NCI-H146 treated with DMSO at 0.1 percent for 48 hours (cell line): ENCODE data around the gene CHIT1.

Source experiments
- DNase-seq: peaks from one replicate; lab custom pipeline; 2025; ENCODE audit not compliant: unreplicated experiment; lab: John Stamatoyannopoulos, UW

The CHIT1 gene

DNA sequence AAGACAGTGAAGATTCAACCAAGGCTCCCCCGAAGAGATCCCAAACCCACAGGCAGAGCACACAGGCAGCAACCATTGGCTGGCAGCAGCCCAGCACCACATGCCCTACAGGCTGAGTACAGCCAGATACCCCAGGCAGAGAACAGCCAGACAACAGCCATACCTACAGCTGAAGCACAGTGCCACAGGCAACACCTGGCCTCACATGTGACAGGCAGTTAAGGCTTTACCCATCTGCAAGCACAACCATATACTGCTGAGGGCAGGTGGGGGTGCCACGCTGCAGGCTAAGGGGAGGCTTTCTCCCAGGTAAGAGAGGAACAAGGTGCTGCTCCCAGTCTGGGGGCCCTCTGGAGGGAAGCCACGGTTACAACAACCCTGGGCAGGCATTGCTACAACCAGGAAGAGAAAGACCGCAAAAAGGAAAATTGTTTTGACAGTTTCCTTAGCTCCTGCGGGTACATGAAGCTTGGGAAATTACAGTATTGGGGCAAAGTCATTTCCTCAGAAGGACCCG lies 12.3 kb downstream of the CHIT1 start:
- no peak for DNase-seq

GRCh38 chr1:203216274-203217138 lies 13.0 kb downstream of the CHIT1 start:
- peak; percentile 50 for DNase-seq

DNA sequence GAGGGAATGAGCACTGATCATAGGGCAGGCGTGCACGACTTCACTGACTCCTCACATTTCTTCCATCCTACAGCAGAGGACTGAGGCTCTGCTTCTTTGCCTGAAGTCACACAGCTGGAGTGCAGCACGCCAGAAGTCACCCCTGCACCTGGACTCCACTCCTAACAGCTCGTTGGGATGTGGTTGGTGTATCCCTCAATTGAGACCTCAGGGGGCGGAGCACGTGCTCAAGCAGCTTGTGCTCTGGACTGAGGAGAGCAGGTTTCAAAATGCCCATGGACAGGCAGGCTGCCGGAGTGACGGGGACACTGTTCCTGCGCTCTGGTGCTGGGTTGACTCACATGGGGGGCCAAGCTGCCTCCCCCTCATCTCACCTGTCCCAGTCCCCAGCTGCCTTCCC lies 13.9 kb downstream of the CHIT1 start:
- no peak for DNase-seq

DNA sequence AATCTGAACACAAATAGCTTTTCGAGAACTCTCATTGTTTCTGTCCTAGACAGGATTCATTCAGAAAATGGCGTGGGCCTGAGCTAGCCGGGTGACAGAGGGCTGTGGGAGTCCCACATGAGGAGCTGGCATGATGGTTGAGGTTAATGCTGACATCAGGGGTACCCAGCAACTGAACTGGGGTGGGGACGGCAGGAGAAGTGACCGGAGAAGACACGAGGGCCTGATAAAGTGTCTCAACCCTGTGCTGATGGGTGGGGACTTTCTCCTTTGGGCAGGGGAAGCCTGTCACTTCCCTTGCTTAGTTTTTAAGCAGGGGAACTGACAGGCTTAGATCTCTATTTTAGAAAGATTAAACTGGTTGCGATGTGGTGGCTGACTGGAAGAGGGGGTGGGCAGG lies 14.6 kb downstream of the CHIT1 start:
- no peak for DNase-seq

GRCh38 chr1:203213126-203213525 lies 16.3 kb downstream of the CHIT1 start:
- DNase-seq = no peak

- DNase-seq = no peak
Measured at GRCh38 chr1:203211812-203212211, 17.7 kb downstream of the CHIT1 start.

DNA sequence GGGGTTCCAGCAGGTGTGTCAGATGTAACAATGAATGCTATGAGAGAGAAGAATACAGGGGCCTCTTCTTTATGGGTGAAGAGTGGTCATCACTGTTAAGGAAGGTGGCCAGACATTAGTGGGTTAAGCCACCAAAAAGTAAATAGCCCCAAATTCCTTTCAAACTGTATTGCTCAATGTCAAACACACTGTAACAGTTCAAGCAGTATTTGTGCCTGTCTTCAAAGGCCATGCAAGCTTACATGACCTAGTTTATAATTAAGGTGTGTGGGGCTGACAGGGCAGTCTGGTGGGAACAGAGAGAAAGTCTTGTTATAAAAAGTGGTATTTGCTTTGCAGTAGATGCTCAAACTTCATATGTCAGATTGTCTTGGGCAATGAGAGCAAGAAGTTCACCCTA lies 18.5 kb downstream of the CHIT1 start:
- no peak for DNase-seq

- no peak for DNase-seq
Measured at GRCh38 chr1:203210350-203210749, 19.1 kb downstream of the CHIT1 start.

- no peak for DNase-seq
Measured at GRCh38 chr1:203208181-203208580, 21.3 kb downstream of the CHIT1 start.

- DNase-seq = no peak
Measured at GRCh38 chr1:203207751-203208150, 21.7 kb downstream of the CHIT1 start.

- DNase-seq = no peak
Measured at GRCh38 chr1:203206129-203206687, 23.3 kb downstream of the CHIT1 start.

DNA sequence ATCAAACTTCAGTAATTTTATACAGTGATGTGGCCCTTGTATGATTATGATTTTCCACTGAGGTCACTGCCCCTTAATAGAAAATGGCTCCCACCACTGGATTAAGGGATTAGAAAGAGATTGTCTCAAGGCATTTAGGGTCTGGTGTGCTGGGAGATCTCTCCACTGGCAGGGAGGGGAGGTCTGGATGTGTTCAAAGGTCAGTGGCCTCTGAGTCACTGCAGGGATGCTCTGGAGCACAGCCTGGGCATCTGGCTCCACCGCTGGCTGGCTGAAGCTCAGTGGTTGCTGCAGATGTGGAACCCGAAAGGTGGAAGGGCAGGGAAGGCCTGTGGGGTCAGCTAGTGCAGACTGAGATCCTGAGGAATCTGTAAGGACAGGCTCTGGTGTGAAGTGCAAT lies 24.7 kb downstream of the CHIT1 start:
- no peak for DNase-seq

DNA sequence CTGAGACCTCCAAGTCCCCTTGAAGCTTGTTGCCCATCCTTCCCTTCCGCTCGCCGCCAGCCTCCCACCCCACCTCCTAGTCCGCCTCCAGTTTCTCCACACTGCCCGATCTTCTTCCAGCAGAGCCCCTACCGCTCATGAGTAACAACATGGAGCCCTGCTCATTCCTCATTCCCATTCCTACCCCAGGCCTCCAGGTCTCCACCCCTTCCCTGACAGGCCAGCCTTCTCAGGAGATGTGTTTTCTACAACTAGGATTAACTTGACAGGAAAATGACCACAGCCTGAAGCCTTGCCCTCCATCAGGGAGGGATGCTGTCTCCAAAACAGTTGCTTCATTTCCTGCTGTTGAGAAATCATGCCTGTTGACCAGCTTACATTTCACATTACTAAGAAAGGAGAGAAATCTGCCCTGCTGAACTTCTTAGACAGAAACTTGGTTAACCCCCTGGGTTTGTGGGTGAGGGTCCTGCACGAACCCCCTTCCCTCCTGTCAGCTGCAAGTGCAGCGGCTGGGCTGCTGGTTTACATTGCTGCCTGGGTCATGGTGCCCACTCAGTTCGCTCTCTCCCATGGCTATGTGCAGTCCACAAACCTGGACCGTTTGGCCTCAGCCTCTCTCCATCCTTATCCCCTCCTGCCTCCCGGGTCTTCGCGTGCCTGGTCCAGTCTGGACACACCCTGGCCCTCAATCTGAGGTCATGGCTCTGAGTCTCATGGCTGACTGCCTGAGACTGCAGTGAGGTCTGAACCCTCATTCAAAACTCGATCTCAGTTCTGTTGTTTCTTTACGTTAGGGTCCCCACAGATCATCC lies 26.8 kb downstream of the CHIT1 start:
- no peak for DNase-seq

GRCh38 chr1:203201516-203202205 lies 27.8 kb downstream of the CHIT1 start:
- no peak for DNase-seq

GRCh38 chr1:203200916-203201315 lies 28.6 kb downstream of the CHIT1 start:
- DNase-seq = no peak

DNA sequence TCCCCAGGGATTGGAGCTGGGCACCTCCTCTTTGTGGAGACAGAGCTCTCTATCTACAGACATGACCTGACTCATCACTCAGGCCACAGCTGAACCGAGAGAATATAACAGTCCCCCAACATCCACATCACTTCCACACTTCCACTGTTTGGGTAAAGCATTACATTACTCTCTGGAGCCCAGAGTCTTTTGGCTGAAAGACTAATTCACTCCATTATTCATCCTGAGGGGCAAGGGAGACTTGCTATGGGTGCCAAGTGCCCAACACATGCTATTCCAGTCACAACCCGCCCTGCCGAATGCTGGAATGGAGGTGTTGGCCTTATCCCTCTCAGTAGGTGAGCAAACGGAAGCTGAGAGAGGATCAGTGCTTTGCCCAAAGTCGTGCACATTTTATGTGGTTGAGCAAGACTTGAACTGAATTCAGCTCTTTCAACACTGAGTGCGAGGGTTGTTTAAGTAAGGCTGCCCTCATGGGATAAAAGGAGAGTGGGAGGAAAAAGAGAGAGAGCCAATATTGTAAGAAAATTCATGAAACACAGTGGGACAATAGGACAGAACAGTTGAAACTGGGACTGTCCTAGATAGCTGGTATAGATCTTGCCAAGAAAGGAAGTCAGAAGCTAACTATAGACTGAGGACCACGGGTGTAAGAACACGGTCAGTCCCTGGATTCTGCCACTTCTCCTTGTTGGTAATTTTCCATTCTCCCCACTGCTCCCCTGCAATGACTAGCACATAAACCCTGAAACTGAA lies 29.5 kb downstream of the CHIT1 start:
- DNase-seq = no peak

DNA sequence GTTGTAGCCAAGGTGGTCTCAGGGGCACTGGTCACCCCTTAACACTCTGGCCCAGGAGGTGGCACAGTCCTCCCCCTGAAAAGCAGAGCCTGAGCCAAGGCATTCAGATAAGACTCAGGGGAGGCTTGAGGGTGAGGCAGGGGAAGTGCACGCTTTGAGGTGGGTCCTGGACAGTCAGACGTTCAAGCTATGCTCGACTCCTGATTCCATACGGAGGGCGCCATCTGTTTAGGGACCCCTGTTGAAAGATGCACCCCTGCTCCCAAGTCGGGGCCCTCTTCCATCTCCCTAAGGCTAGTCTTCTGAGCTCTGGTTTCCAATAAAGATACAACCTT lies 30.0 kb downstream of the CHIT1 start:
- DNase-seq = no peak

DNA sequence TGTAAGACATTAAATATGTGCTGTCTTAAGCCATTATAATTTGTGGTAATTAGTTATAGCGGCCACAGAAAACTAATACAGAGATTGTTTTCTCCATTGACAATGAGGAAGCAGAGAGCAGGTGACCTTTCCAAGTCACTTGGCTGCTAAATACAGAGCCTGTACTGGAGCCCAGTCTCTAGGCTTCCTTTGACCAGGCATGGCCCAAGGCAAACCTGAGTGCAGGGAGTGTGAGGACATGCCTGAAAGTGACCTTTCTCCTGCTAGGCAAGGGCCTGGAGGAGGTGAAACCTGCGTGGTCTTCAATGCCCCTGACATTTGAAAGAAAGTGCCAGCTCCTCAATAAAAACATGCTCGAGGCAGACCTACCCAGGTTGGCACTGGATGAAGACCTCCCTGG lies 30.5 kb downstream of the CHIT1 start:
- DNase-seq = no peak

GRCh38 chr1:203197625-203198024 lies 31.8 kb downstream of the CHIT1 start:
- no peak for DNase-seq

DNA sequence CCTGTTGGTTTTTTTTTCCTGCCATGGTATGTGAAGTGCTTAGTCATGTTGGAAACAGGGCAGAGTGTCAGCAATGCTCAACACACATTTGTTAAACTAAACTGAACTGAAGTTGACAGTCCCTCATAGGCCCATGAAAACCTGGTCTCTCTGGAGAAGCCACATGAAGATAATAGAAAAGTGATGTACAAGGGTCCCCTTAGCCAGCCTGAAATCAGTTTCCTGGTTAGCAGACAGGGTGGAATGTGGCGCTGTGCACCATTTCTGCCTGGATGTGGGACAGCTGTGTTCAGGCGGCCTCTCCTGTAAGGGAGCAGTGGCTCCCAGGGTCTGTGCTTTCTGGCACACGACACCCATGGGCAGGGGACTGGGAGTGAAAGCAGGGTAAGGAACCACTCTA lies 33.1 kb downstream of the CHIT1 start:
- DNase-seq = no peak

GRCh38 chr1:203190949-203191348 lies 38.5 kb downstream of the CHIT1 start:
- no peak for DNase-seq
